Measurements from ENCODE around the gene BTBD9. TPM values are rescaled to one million over a fixed set of nuclear protein-coding genes. Genes with fewer than 3 reads are reported as not detected.

Gene BTBD9
- total and polyA plus RNA-seq, 9 of the 15 experiments (the other 6 are each of a cell fraction or from before 2014, with no cell fraction given), result 0.08 to 1.6 (median 0.58) TPM

DNA sequence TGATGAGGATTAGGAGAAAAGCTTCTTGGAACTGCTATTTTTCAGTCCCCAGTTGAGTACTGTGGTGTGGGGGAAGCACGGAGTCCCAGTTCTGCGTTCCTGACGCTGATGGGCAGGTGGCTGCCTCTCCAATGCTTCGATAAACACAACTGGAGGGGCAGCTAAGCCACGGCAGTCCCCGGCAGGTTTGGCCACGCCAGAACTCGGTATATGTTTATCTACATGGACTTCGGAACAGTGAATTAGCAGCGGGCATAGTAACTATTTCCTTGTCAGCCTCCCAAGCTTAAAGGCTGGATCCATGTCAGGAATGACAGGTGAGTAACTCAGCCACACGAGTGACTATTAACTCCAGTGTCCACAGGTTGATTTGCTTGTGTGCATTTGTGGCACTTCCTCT lies 465.8 kb downstream of the BTBD9 start:
- Histone ChIP-seq H3K4me1 (replicated peaks in 1 of 2; ENCODE audit: control insufficient read depth in 2 of 2, insufficient read depth in 2 of 2, low read length in 2 of 2) (peaks cover 0 to 5% of the 10 kb centered on the region in 2 experiments; a peak in 3 of 5 replicates), H3K9me3 (replicated peaks; ENCODE audit: control insufficient read depth, insufficient read depth, low read depth, low read length) (no peaks in the 10 kb centered on the region), H3K4me3 (no peak overlapping the region), H3K9me1 (ENCODE audit: control insufficient read depth, insufficient read depth, low read length) (no peaks in the 10 kb centered on the region), H3K4me2 (ENCODE audit: insufficient read depth, low read length) (no peak overlapping the region), H3K27ac (ENCODE audit: extremely low read depth, low read depth, low read length) (no peak overlapping the region), H2AFZ (ENCODE audit: low read depth, low read length) (no peak overlapping the region), H4K20me1 (replicated peaks; ENCODE audit: control insufficient read depth, insufficient read depth, low read length) (peaks cover 25% of the 10 kb centered on the region), H3K79me2 (ENCODE audit: control insufficient read depth, insufficient read depth, low read length) (no peaks in the 10 kb centered on the region), H3K9ac (ENCODE audit: insufficient read depth in 1 of 2, low read depth in 2 of 2, low read length in 2 of 2) (no peak overlapping the region), H3K36me3 (ENCODE audit: control insufficient read depth, insufficient read depth, low read length) (no peaks in the 10 kb centered on the region), H3K27me3 (ENCODE audit: control insufficient read depth in 2 of 2, insufficient read depth in 2 of 2, low read length in 2 of 2) (peaks cover 42 to 66% of the 10 kb centered on the region in 2 experiments)
- intact Hi-C loops (cut with micrococcal nuclease), result no loop called here
- DNase-seq (ENCODE audit: extremely low read depth in 1 of 4, low spot score in 3 of 4) (no peak), FAIRE-seq (no peak), ATAC-seq (no peak)
- in situ Hi-C loops (cut with MboI), result no loop called here
- no peak for TF ChIP-seq ZBTB8A (IDR thresholded peaks at IDR 0.05; ENCODE audit: partially characterized antibody)
- no peak for TF ChIP-seq POLR3G (IDR thresholded peaks at IDR 0.05; ENCODE audit: extremely low read depth, insufficient read length, insufficient replicate concordance)
- no peak for TF ChIP-seq HLTF (IDR thresholded peaks at IDR 0.05)
- TF ChIP-seq CSDE1 (IDR thresholded peaks at IDR 0.05), result no peak
- TF ChIP-seq ZNF444 (CRISPR knock-in tag; IDR thresholded peaks at IDR 0.05), result no peak
- no peak for TF ChIP-seq EP400 (IDR thresholded peaks at IDR 0.05)
- TF ChIP-seq IFI16 (CRISPR knock-in tag; IDR thresholded peaks at IDR 0.05), result no peak
- TF ChIP-seq ZNF311 (CRISPR knock-in tag; IDR thresholded peaks at IDR 0.05), result no peak
- no peak for TF ChIP-seq ZNF408 (CRISPR knock-in tag; IDR thresholded peaks at IDR 0.05; ENCODE audit: low read depth)
- no peak for TF ChIP-seq NFIC (IDR thresholded peaks at IDR 0.05)
- TF ChIP-seq, protein P1, sequence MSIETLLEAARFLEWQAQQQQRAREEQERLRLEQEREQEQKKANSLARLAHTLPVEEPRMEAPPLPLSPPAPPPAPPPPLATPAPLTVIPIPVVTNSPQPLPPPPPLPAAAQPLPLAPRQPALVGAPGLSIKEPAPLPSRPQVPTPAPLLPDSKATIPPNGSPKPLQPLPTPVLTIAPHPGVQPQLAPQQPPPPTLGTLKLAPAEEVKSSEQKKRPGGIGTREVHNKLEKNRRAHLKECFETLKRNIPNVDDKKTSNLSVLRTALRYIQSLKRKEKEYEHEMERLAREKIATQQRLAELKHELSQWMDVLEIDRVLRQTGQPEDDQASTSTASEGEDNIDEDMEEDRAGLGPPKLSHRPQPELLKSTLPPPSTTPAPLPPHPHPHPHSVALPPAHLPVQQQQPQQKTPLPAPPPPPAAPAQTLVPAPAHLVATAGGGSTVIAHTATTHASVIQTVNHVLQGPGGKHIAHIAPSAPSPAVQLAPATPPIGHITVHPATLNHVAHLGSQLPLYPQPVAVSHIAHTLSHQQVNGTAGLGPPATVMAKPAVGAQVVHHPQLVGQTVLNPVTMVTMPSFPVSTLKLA (conservative IDR thresholded peaks at IDR 0.05), result no peak
- TF ChIP-seq ZNF217 (CRISPR knock-in tag; IDR thresholded peaks at IDR 0.05), result no peak
- no peak for TF ChIP-seq ZNF232 (CRISPR knock-in tag; IDR thresholded peaks at IDR 0.05)
- TF ChIP-seq KDM5B (IDR thresholded peaks at IDR 0.05; ENCODE audit: insufficient replicate concordance, low read depth, low read length), result no peak
- no peak for TF ChIP-seq RBM15 (IDR thresholded peaks at IDR 0.05; ENCODE audit: insufficient read depth, low read length)
- no peak for TF ChIP-seq NCOA1 (IDR thresholded peaks at IDR 0.05; ENCODE audit: low read depth)
- no peak for TF ChIP-seq SRSF3 (IDR thresholded peaks at IDR 0.05; ENCODE audit: insufficient read depth, low read length)
- no peak for TF ChIP-seq MTA3 (IDR thresholded peaks at IDR 0.05; ENCODE audit: borderline replicate concordance)
- no peak for TF ChIP-seq PRPF4 (IDR thresholded peaks at IDR 0.05; ENCODE audit: insufficient read depth, low read depth, low read length, poor library complexity, severe bottlenecking)
- CTCF ChIA-PET (ENCODE audit: low intra/inter-chr PET ratio), result no interaction called here
- 26% methylated on average over 11 of the region's 11 CpGs for WGBS (ENCODE audit: insufficient coverage, low coverage, missing lambda C conversion rate)
- no TSS peak for BruUV-seq (replicated peaks)
- POLR2A ChIA-PET, result interaction anchor here (0.6 to 2.0 kb wide), 2 partner anchors 9 to 567 kb away, joined by 3 to 7 read pairs; no protein-coding TSS in a partner anchor
